ENCODE results near the gene RSPRY1.
"Not testable (repeated sequence)": the region's sequence is repeated elsewhere in the genome, so short reads cannot be mapped to it uniquely, and the experiment has no call there.

The RSPRY1 gene

DNA sequence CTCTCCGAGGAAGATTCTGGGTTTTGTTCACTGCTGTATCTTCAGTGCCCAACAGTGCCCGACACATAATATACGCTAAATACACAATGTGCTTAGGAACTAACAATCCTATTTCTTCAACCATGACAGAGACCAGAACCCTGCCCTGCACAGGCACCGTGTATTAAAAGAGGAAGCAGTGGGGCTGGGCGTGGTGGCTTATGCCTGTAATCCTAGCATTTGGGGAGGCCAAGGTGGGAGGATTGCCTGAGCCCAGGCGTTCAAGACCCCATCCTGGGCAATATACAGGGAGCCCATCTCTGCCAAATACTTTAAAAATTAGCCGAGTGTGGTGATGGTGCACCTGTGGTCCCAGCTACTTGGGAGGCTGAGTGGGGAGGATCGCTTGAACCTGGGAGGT lies 78.3 kb downstream of the RSPRY1 start:
- H3K27me3 ChIP-seq (ENCODE audit: control insufficient read depth, insufficient read depth, low read length), result no peaks in the 10 kb centered on the region
- no peak overlapping the region for H3K9ac ChIP-seq (ENCODE audit: low read depth, low read length)
- no peak overlapping the region for H3K4me3 ChIP-seq (ENCODE audit: low read depth, low read length)
- H3K4me1 ChIP-seq (ENCODE audit: control insufficient read depth, insufficient read depth, low read length), result peaks cover 7% of the 10 kb centered on the region
- no peaks in the 10 kb centered on the region for H3K9me3 ChIP-seq (ENCODE audit: control insufficient read depth, insufficient read depth, low read length)
- H3K36me3 ChIP-seq (ENCODE audit: control insufficient read depth, insufficient read depth, low read length), result no peaks in the 10 kb centered on the region

DNA sequence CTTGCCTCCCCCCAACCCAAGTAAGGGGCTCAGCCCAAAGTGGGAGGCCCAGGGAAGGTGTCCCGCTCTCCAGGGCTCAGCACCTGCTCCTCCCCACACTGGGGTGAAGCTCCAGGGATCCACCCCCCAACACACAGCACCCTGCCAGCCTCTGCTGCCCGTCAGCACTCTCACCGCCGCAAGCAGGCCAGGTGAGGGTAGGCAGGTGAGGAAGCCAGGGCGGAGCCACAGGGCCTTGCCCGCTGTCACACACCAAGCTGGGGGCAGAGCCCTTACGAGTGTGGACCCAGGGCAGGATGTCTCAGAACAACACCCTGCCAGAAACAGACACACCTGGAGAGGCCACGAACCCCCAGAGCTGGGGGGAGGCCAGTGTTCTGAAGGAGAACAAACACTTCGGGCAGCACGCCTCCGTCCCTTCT lies 78.8 kb downstream of the RSPRY1 start:
- Histone ChIP-seq H3K27me3 (ENCODE audit: control insufficient read depth, insufficient read depth, low read length) (no peaks in the 10 kb centered on the region), H3K4me3 (ENCODE audit: low read depth, low read length) (no peak overlapping the region), H3K9me3 (ENCODE audit: control insufficient read depth, insufficient read depth, low read length) (no peaks in the 10 kb centered on the region), H3K9ac (ENCODE audit: low read depth, low read length) (no peak overlapping the region), H3K36me3 (ENCODE audit: control insufficient read depth, insufficient read depth, low read length) (no peaks in the 10 kb centered on the region), H3K4me1 (ENCODE audit: control insufficient read depth, insufficient read depth, low read length) (peaks cover 5% of the 10 kb centered on the region)

DNA sequence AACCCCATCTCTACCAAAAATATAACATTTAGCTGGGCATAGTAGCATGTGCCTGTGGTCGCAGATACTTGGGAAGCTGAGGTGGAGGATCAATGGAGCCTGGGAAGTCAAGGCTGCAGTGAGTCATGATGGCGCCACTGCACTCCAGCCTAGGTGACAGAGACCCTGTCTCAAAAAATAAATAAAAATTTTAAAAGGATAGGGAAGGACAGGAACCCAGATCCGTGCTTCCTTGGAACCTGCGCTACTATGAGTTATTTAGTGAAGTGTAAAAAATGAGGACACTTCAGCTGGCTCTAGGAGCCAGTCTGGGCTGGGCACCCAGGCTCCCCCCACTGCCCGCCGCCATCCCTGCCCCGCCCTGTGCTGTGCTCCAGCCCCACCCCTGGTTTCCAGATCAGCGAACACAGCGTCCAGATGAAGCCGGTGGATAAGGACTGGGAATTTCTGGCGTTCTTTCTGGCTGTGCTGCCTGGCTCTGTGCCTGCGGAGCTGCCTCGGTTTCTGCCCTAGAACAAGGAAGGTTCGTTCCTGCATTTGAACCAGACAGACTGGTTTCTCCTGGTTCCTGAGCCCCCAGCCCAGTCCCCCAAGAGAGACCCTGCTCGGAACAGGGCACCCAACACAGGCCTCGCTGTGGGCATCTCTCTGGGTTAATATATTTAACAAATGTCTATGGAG lies 79.9 kb downstream of the RSPRY1 start:
- H3K36me3 ChIP-seq (ENCODE audit: control insufficient read depth, insufficient read depth, low read length), result no peaks in the 10 kb centered on the region
- H3K9me3 ChIP-seq (ENCODE audit: control insufficient read depth, insufficient read depth, low read length), result no peaks in the 10 kb centered on the region
- no peaks in the 10 kb centered on the region for H3K27me3 ChIP-seq (ENCODE audit: control insufficient read depth, insufficient read depth, low read length)
- H3K4me1 ChIP-seq (ENCODE audit: control insufficient read depth, insufficient read depth, low read length), result peaks cover 2% of the 10 kb centered on the region
- H3K4me3 ChIP-seq (ENCODE audit: low read depth, low read length), result no peak overlapping the region
- H3K9ac ChIP-seq (ENCODE audit: low read depth, low read length), result no peak overlapping the region

DNA sequence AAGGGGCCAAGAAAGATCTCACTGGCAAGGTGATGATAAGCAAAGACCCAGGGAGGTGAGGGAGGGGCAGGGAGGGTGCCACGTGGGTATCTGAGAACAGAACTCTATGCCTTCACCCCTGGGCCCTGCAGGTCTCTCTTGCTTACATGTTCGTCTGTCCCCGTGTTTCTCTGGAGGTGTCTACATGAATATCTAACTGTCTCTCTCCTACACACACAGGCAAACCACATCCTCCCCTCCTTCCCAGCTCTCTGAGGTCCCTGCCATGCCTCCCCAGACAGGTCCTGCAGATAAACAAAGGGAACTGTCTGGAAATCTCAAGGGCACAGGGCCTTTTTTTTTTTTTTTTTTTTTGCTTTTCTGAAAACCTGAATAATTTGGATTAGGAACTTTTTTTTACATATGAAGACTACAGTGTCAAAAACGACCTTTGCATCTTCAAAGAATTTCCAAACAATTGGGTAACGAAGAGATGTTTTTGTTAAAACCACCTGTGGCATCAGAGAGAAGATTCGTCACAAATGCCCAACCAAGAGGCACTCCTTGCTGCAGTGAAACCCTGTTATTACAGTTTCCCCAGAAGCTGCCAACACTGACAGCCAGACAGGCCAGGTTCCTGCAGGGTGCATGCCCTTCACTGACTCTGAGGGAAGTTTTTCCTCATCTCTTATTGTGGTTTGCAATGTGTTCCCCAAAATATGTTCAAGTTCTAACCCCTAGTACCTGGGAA lies 80.6 kb downstream of the RSPRY1 start:
- no peak overlapping the region for H3K4me3 ChIP-seq (ENCODE audit: low read depth, low read length)
- H3K36me3 ChIP-seq (ENCODE audit: control insufficient read depth, insufficient read depth, low read length), result no peaks in the 10 kb centered on the region
- no peaks in the 10 kb centered on the region for H3K27me3 ChIP-seq (ENCODE audit: control insufficient read depth, insufficient read depth, low read length)
- H3K4me1 ChIP-seq (ENCODE audit: control insufficient read depth, insufficient read depth, low read length), result peaks cover 2% of the 10 kb centered on the region
- H3K9me3 ChIP-seq (ENCODE audit: control insufficient read depth, insufficient read depth, low read length), result no peaks in the 10 kb centered on the region
- H3K9ac ChIP-seq (ENCODE audit: low read depth, low read length), result no peak overlapping the region

DNA sequence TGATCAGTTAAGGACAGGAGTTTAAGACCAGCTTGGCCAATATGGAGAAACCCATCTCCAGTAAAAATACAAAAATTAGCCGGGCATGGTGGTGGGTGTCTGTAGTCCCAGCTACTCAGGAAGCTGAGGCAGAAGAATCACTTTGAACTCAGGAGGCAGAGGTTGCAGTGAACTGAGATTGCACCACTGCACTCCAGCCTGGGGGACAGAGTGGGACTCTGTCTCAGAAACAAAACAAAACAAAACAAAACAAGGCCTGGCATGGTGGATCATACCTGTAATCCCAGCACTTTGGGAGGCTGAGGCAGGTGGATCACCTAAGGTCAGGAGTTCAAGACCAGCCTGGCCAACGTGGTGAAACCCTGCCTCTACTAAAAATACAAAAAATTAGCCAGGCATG lies 81.2 kb downstream of the RSPRY1 start:
- H3K27me3 ChIP-seq (ENCODE audit: control insufficient read depth, insufficient read depth, low read length); H3K9me3 ChIP-seq (ENCODE audit: control insufficient read depth, insufficient read depth, low read length); H3K9ac ChIP-seq (ENCODE audit: low read depth, low read length); H3K4me1 ChIP-seq (ENCODE audit: control insufficient read depth, insufficient read depth, low read length); H3K36me3 ChIP-seq (ENCODE audit: control insufficient read depth, insufficient read depth, low read length); H3K4me3 ChIP-seq (ENCODE audit: low read depth, low read length): not testable (repeated sequence)

DNA sequence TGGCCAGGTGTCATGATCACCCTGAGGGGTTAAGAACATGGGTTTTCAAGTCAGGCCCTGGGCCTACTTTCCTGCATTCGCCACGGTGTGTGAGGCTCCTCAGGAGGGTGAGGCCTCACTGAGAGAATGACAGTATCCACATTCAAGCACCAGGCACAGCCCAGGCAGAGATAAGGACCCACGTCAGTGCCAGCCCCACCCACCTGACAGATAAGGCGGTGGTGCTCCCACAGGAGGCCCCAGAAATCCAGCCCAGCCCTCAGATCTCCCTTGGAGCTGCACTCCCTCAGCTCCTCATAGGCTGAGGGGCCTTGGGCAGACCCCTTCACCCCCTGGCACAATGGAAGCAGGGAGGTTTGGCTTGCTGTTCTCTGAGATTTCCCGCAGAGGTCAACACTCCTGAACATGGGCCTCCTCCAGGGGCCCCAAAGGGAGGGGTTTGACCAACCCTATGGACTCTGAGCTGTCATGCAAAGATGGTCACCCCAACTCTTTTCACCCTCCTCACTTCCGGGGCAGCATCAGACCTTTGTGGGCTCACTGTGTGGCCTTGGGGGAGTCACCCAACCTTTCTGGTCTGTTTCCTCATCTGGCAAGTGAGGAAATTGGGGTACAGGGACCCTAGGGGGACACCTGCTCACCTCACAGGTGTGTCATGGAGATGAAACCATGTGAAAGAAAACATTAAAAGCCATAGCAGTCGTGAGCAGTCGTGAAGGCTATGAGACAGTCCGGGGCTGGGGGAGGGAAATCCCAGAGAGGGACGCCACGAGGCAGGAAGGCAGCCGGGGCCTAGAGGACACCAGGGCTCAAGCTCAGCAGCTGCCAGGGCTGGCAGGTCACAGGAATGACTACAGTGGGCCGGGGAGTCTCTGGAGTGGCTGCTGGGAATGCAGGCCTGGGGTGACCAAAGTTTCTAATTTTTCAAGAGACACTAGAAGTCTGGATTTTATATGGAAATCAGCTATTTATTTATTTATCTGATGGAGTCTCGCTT lies 83.0 kb downstream of the RSPRY1 start:
- H3K4me1 ChIP-seq (ENCODE audit: control insufficient read depth, insufficient read depth, low read length), result peaks cover 2% of the 10 kb centered on the region
- no peaks in the 10 kb centered on the region for H3K27me3 ChIP-seq (ENCODE audit: control insufficient read depth, insufficient read depth, low read length)
- no peak overlapping the region for H3K9ac ChIP-seq (ENCODE audit: low read depth, low read length)
- no peaks in the 10 kb centered on the region for H3K9me3 ChIP-seq (ENCODE audit: control insufficient read depth, insufficient read depth, low read length)
- H3K4me3 ChIP-seq (ENCODE audit: low read depth, low read length), result no peak overlapping the region
- no peaks in the 10 kb centered on the region for H3K36me3 ChIP-seq (ENCODE audit: control insufficient read depth, insufficient read depth, low read length)

DNA sequence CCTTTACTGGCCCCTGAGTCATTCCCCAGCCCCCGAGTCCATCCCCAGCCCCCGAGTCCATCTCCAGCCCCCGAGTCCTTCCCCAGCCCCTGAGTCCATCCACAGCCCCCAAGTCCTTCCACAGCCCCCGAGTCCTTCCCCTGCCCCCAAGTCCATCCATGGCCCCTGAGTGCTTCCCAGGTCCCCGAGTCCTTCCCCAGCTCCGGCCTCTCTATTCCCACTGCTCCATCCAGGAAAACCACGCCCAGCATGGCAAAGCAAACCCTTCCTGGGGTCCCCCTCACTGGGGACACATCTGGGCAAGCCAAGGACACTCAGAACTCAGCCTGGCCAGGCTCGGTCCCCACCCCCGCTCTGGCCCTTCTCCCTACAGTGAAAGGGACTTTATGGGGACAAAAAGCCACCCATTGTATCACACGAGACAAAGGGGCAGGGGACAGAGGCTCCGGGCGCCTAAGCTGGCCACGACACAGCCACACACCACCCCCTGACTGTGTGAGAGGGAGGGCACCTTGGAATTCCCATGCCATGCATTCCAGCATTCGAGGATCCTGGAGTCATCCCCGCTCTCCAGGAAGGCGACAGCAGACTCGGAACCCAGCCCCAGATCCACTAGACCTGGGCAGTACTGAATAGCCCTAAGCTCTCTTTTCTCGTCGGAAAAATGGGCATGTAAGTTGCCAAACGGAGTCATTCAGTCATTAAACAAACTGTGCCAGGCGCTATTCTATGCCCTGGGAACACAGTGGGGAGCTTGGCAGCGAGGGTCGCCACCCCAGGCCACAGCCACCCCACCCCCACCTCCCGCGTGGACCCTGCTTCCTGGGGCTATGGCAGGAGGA lies 84.3 kb downstream of the RSPRY1 start:
- H3K9ac ChIP-seq (ENCODE audit: low read depth, low read length), result no peak overlapping the region
- H3K4me1 ChIP-seq (ENCODE audit: control insufficient read depth, insufficient read depth, low read length), result peaks cover 2% of the 10 kb centered on the region
- no peaks in the 10 kb centered on the region for H3K9me3 ChIP-seq (ENCODE audit: control insufficient read depth, insufficient read depth, low read length)
- H3K4me3 ChIP-seq (ENCODE audit: low read depth, low read length), result no peak overlapping the region
- no peaks in the 10 kb centered on the region for H3K36me3 ChIP-seq (ENCODE audit: control insufficient read depth, insufficient read depth, low read length)
- H3K27me3 ChIP-seq (ENCODE audit: control insufficient read depth, insufficient read depth, low read length), result no peaks in the 10 kb centered on the region

DNA sequence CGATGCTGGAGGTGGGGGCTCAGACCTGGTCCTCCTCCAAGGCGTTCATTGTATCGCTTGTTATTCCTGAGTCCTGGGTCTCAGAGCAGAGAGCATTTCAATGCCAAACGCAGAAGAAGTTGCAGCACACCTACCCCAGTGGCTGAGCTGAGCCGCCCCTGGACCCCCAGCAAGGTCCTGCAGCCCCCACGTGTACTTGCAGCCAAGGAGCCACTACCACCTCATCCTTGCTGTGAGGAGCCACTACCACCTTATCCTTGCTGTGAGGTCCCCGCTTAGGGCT lies 84.9 kb downstream of the RSPRY1 start:
- H3K4me1 ChIP-seq (ENCODE audit: control insufficient read depth, insufficient read depth, low read length), result peaks cover 2% of the 10 kb centered on the region
- no peak overlapping the region for H3K9ac ChIP-seq (ENCODE audit: low read depth, low read length)
- no peaks in the 10 kb centered on the region for H3K36me3 ChIP-seq (ENCODE audit: control insufficient read depth, insufficient read depth, low read length)
- H3K27me3 ChIP-seq (ENCODE audit: control insufficient read depth, insufficient read depth, low read length), result no peaks in the 10 kb centered on the region
- no peak overlapping the region for H3K4me3 ChIP-seq (ENCODE audit: low read depth, low read length)
- H3K9me3 ChIP-seq (ENCODE audit: control insufficient read depth, insufficient read depth, low read length), result no peaks in the 10 kb centered on the region

DNA sequence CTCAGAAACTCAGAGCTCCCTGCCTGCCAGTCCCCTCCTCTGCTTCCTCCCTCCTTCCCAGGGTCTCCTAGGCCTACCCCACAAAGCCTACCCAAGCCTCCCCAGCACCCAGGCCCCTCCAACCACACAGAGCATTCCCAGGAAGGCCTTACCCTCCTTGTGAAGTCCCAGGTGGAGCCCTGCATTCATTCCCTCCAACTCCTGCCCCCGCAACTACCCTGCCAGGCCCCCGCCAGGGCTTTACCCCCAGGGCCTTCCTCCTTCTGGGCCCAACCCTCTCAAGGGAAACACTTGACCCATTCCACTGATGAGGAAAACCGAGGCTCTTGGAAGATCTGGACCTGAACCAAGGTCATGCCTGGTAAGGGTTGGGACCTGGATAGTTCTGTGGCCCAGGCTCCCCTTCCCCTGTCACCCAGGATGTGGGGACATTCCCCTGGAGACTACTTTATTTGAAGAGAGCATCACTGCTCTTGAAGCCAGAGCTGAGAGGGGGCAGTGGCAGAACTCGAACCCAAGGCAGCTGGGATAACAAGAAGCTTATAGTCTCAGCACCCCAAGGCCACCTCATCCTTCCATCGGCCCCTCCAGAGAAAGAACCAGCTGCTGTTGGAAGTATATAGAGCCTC lies 85.9 kb downstream of the RSPRY1 start:
- H3K9me3 ChIP-seq (ENCODE audit: control insufficient read depth, insufficient read depth, low read length), result no peaks in the 10 kb centered on the region
- H3K36me3 ChIP-seq (ENCODE audit: control insufficient read depth, insufficient read depth, low read length), result no peaks in the 10 kb centered on the region
- no peak overlapping the region for H3K9ac ChIP-seq (ENCODE audit: low read depth, low read length)
- H3K4me3 ChIP-seq (ENCODE audit: low read depth, low read length), result no peak overlapping the region
- H3K4me1 ChIP-seq (ENCODE audit: control insufficient read depth, insufficient read depth, low read length), result peaks cover 6% of the 10 kb centered on the region
- no peaks in the 10 kb centered on the region for H3K27me3 ChIP-seq (ENCODE audit: control insufficient read depth, insufficient read depth, low read length)

DNA sequence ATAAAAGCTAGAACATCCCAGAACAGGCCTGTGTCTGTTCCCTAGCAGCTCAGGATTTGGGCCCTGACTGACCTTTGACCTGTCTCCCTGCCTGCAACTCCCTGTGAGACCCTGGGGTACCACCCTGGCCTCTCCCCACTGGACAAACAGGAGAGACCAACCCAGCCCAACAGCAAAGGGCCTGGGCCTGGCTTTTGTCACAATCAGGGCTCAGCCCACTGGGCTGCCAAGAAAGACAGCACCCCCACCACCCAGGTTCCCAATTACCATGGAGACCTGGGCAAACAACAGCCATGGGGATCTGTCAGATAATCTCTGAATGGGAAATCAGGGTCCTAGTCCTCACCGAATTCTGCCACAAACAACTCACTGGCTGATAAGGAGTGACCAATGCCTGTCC lies 87.2 kb downstream of the RSPRY1 start:
- Histone ChIP-seq H3K9ac (ENCODE audit: low read depth, low read length) (no peak overlapping the region), H3K4me1 (ENCODE audit: control insufficient read depth, insufficient read depth, low read length) (peaks cover 6% of the 10 kb centered on the region), H3K4me3 (ENCODE audit: low read depth, low read length) (no peak overlapping the region), H3K36me3 (ENCODE audit: control insufficient read depth, insufficient read depth, low read length) (no peaks in the 10 kb centered on the region), H3K27me3 (ENCODE audit: control insufficient read depth, insufficient read depth, low read length) (no peaks in the 10 kb centered on the region), H3K9me3 (ENCODE audit: control insufficient read depth, insufficient read depth, low read length) (no peaks in the 10 kb centered on the region)

DNA sequence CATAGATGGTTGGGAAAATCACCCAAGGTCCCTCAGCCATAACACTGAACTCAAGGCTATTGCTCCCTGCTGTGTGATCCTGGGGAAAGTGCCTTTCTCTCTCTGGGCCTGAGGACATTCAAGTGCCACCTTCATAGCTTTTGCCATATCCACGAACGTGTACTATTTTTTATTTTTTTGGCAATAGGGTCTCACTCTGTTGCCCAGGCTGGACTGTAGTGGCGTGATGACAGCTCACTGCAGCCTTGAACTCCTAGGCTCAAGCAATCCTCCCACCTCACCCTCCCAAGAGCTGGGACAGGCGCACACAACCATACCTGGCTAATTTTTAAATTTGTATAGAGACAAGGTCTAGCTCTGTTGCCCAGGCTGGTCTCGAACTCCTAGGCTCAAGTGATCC lies 87.7 kb downstream of the RSPRY1 start:
- H3K9me3 ChIP-seq (ENCODE audit: control insufficient read depth, insufficient read depth, low read length), result no peaks in the 10 kb centered on the region
- no peaks in the 10 kb centered on the region for H3K36me3 ChIP-seq (ENCODE audit: control insufficient read depth, insufficient read depth, low read length)
- H3K4me3 ChIP-seq (ENCODE audit: low read depth, low read length), result no peak overlapping the region
- peaks cover 6% of the 10 kb centered on the region for H3K4me1 ChIP-seq (ENCODE audit: control insufficient read depth, insufficient read depth, low read length)
- H3K9ac ChIP-seq (ENCODE audit: low read depth, low read length), result no peak overlapping the region
- no peaks in the 10 kb centered on the region for H3K27me3 ChIP-seq (ENCODE audit: control insufficient read depth, insufficient read depth, low read length)
